Stimulated activated CD8-positive, alpha-beta memory T cell treated with anti-CD3 and anti-CD28 coated beads, Interleukin-12 subunit alpha, Interleukin-12 subunit beta, amount 100 ng/mL, for 4 hours (primary cell): ENCODE measurements around the gene CSTF1.

Source experiments
- DNase-seq: peaks from one replicate; pipeline ENCODE4 v3.0.0-alpha.2; 2020; ENCODE audit warnings: low read depth

CSTF1 gene

GRCh38 chr20:56429502-56429901 lies 37.1 kb downstream of the CSTF1 start:
- DNase-seq, result peak; percentile 39

GRCh38 chr20:56429941-56430340 lies 37.5 kb downstream of the CSTF1 start:
- no peak for DNase-seq

DNA sequence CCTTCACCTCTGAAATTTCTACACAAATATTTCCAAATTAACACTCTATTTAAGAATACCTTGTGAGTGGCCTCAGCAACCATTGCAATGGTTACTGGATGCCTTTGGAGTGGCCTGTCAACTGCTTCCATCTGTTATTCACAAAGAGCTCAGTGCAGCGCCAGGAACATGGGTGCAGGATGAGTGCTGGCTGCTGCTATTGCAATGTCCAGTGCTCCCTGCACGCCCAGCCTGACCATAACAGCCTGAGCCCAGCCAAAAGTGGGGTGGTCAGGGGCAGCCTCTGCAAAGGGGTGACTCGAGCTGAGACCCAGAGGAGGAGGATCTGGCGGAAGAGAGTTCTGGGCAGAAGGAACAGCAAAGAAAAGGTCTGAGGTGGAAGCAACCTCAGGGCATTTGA lies 38.0 kb downstream of the CSTF1 start:
- DNase-seq, result no peak

- no peak for DNase-seq
These were observed 38.5 kb downstream of the CSTF1 start for GRCh38 chr20:56430957-56431356.

DNA sequence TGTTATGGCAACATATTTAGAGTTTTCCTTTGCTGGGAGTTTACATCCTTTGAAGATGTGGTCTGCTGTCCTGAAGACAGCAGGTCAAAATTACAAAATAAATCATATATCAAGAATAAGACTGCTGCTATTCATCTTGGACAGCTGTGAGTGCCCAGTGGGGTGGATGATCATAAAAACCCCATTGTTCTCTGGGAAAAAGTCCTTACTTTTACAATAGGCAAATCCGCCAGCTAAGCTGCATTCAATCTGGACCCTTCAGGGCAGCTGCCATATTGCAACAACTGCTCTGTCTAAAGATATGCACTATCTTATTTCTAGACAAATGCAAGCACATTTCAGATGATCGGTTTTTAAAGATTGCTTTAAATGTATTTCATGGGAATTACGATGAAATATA lies 39.0 kb downstream of the CSTF1 start:
- no peak for DNase-seq

DNA sequence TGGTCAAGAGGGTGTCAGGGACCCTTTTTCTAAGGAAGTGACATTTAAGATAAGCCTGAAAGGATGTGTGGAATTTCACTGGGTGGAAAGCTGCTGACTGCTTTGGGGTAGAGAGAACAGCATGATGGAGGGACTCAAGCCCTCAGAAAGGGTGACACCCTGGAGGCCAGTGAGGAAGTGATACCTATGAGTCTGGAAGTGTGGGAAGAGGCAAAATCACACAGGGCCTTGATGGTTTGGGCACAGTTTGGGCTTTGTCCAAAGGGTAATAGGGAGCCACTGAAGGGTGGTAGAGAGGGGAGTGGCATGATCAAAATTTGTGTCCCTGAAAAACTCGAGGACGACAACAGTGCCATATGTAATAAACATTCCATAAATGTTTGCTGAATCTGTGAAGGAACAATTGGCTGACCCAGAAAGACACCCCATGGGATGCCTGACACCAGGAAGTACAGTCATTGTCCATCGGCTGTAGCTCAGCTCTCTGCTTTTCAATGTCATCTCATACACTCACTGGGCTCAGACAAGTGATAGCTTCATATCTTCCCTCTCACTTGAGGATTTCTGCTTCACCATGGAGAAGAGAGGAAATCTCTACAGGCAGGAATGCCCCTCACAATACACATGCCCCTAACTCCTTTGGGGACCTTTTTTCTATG lies 40.9 kb downstream of the CSTF1 start:
- DNase-seq, result no peak

DNA sequence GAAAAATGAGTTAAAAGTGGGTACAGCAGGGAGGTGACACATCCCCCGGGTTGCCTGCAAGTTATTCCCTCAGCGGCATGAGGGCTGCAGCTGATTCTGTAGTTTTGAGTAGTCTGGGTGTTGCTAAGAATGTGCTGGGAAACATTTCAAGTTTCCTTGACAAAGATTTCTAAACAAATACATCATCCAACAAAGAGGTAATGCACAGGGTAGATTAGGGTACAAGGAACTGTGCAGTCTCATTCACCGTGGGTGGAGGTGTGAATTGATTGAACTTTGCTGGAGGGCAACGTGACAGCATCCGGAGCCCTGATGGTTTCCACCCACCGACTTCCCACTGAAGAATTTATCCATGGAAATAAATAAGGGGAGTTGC lies 41.4 kb downstream of the CSTF1 start:
- no peak for DNase-seq

DNA sequence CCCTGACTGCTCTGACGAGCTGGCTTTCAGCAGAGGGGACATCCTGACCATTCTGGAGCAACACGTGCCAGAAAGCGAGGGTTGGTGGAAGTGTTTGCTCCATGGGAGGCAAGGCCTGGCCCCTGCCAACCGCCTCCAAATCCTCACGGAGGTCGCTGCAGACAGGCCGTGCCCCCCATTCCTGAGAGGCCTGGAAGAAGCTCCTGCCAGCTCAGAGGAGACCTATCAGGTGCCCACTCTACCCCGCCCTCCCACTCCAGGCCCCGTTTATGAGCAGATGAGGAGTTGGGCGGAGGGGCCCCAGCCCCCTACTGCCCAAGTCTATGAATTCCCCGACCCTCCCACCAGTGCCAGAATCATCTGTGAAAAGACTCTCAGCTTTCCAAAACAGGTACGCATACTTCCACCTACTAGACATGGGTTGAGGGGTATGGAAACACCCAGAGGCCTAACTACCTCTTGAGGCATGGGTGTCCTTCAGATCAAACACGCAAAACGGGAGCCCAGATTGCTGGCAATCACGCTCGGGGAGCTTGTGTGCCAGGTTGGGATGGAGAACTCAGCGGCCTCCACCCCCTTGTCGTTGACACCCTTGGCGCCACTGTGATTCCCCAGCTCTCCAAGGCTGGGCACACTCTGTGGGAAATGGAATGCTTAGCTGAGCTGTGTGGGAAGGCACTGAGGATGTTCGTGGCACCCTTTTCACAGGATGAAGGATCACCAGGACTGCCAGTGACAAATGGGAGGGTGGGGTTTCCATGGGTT lies 44.9 kb downstream of the CSTF1 start:
- no peak for DNase-seq

DNA sequence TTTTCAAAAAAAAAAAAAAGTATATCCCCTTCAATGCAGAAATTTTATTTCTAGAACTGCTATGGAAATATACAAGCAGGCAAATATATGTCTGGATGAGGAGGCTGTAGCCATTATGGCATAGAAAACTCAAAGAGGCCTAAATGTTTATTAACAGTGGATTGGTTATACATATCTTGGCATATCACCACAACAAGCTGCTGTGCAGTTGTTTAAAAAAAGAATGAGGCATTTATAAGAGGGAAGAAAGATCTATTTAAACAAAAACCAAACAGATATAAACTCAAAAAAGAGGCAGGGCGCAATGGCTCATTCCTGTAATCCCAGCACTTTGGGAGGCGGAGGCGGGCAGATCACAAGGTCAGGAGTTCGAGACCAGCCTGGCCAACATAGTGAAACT lies 45.8 kb downstream of the CSTF1 start:
- no peak for DNase-seq

DNA sequence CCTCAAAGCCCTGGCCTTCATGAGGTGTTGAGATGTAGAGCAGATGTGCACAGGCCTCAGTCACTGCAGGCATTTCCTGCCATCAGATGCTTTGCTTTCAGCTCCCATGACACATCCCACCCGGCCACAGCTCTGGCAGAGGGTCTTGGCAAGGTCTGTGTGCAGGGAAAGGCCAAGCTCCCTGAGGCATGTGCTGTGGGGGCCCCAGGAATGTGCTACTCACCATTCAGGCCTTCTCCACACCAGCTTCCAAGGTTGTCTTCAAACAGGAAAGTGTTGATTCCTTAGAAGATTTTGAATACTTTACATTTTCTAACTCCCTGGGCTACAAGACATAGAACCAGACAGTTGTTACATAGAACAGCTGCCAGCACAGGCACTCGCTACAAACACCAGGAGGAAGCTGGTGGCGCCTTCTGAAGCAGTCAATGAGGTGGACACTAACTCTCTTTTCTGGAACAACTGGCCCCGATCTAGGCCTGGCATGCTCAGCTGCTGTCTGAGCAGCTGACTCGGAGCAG lies 47.4 kb downstream of the CSTF1 start:
- DNase-seq, result no peak

DNA sequence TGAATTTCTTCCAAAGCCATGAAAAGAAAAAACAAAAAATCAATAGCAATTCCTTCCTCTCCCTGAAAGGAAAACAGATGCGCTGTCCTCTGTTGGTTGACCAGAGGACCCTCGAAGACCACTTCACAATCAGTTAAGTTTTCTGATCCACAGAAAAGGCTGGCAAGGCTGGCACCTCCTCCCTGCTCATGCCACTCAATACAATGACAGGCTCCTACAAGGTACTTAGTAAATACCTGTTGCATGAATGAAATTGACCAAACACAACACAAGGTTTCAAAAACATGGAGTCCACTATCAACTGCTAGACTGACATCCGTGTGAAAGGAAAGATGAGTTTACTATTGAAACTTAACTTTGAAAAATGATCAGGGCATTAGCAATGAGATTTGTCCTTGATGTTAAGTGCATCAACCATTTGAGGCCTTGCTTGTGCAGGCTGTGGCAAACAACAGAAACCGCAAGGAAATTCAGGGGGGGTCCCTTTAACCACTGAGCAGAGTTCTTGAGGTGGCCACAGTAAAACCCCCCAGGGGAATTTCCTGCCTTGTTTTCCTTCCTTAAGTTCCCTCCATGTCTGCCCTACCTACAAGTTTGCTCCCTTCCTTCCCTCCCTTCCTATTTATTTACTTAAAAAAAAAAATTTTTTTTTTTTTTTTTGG lies 48.0 kb downstream of the CSTF1 start:
- peak; percentile 51 for DNase-seq

DNA sequence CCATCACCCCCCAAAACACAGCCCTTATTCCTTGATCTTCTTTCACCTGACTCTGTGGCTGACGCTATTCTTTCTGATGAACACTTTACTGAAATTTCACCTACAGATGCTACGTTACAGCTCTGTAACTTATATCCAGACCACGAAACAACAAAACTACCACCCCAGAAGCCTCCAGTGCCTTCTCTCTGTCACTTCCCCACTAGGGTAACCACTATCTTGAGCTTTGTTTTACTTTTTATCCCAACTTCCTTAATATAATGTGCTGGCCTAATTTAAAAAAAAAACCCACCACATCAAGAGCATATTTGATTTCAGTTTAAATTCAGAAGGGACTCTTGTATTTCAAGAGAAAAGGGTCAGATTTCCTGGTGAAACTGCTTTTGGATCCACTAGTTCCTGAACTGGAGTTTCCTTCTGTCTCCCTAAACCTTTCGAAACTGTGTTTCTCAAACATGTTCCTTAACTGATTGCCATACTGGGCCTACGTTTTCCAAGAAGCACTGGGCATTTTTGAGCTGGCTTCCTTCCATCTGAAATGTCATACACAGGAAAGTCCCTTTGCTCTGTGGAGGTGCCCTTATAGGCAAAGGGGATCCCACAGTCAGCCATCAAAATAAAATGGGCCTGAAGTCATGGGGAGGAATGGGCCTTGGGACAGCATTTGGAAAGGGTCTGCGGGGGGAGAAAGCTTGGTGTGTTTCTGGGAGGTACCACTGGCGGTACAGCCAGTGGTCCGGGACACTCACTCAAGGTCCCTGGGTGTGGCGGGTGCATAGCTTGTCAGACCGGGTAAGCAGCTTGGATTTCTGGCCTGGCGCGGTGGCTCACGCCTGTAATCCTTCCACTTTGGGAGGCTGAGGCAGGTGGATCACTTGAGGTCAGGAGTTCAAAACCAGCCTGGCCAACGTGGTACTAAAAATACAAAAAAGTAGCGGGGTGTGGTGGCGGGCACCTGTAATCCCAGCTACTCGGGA lies 50.2 kb downstream of the CSTF1 start:
- DNase-seq, result no peak

DNA sequence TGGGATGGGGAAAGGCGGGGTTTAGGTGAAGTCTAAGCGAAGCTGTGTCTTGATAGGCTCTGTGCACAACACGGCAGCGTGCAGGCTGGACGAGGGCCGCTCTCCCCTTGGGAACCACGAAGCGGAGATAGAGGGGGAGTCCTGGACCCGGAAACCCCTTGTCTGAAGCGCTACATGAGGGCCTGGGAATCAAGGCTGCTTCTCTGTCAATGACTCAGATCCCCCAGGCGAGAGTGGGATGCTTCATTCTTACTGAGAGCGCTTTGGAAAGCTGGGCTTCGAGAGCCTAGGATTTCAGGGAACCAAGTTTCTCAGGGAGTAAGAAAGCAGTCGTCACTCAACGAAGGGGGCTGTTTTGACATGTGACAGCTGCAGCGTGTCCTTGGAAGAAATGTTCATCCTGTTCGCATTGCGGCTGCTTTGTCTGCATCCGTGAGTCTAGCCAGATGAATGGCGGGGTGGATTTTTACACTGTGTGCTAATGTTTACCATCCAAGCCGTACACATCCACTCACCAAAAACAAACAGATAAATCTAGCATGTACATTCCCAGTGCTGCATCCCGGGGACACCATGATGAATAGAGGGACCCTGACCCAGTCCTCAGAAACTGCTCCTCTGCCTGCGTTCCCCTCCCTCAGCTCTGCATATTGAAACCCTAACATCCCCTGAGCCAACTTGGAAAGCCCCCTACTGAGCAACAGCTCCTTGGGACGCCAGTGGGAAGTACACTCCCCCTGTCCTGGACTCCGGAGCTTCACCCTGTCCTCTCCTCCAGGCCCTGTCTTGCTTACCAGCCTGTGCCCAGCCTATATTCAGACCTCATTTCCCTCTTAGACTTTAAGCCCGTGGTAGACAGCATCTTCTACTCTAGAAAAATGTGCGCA lies 51.5 kb downstream of the CSTF1 start:
- no peak for DNase-seq

DNA sequence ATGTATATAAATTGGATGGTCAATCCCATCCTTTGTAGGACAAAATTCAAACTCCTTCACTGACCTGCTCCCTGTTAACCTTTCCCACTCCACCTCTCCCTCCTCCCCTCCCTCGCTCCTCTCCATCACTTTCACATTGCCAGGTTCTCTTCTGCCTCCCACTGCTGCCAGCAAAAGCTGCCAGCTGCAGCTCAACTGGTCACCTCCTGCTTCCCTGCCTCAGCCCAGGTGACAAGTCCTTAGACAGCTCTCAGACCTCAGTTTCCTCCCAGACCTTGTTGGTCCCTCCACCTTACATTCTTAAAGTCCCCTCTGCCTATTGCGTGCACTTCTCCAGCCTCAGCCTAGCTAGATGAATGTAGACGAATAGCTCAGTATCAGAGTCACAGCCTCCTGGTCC lies 52.7 kb downstream of the CSTF1 start:
- DNase-seq, result no peak

- no peak for DNase-seq
These were observed 53.1 kb downstream of the CSTF1 start for GRCh38 chr20:56445540-56445939.

- DNase-seq, result no peak
These were observed 54.8 kb downstream of the CSTF1 start for GRCh38 chr20:56447227-56447626.

GRCh38 chr20:56449459-56449858 lies 57.0 kb downstream of the CSTF1 start:
- no peak for DNase-seq

DNA sequence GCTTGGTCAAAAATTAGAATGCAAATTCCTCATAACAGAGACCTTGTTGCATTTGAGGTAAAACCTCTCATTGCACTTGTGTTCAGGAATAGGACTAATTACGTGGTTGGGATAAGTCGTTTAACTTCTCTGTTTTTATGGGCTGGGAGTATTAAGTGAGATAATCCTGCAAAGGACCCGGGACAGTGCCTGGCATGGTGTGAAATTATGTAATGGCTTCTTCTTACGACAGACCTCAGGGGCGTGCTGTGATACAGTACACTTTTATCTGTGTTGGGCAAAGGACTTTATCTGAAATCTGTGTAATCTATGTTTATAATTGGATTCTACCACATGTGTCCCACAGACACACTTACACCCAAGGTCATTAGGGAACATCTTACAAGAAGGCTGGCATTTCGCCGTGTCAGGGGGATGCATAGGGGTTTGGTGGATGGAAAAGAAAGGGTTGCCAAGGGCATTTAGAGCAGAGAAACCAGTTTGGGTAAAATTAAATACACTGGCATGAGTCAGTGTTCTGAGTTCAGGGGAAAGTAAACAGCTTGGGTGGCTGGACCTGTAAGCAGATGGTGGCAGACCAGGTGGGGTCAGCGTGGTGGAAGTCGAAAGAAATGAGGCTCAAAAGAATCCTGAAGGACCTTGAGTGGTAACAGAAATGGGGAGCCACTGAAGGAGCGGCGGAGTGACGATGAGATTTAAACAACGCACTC lies 58.8 kb downstream of the CSTF1 start:
- DNase-seq, result no peak

GRCh38 chr20:56453352-56453751 lies 60.9 kb downstream of the CSTF1 start:
- no peak for DNase-seq

DNA sequence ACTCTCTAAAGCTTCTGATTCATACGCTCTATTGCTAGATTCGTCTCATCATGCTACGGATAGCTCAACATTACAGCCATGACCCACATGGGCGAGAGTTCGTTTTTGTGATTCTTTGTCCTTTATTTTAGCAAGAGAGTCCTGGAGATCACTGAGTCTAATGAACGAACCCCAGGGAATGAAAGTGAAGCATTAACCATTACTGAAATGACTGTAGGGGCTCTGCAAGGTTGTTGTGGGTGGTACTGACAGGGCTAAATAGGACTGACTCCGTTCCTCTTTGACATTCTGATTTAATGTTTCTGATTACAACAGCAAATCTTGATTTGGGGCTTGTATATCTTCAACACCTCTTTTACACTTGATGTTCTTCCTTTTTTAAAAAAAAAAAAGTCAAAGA lies 62.3 kb downstream of the CSTF1 start:
- no peak for DNase-seq
